HuH-7 (cell line): Measurements from ENCODE around the gene LMBR1.
"Not testable (repeated sequence)": the region's sequence is repeated elsewhere in the genome, so short reads cannot be mapped to it uniquely, and the experiment has no call there.

Experiments
- DNase-seq: peaks from one replicate; pipeline ENCODE4 v3.0.0; 2011; ENCODE audit warnings: low spot score

LMBR1 gene

DNA sequence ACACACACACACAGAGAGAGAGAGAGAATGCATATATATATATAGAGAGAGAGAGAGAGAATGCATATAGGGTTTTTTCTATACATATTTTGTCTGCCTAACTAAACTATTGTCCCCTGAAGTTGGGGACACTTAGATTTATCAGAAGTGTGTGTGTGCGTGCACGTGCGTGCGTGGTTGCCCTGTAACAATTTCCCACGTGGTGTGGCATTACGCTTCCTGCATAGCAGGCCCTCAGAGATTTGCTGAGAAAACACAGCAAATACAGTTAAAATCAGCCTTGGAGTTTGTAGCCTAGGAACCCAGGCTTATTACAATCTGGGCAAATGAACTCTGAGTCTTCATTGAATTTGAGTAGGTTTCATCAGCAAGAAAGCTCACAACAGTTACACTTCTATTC lies 237.7 kb downstream of the LMBR1 start:
- DNase-seq, result no peak

- DNase-seq, result no peak
Observed at GRCh38 chr7:156654511-156655234, 238.3 kb downstream of the LMBR1 start.

- DNase-seq, result no peak
Observed at GRCh38 chr7:156652886-156653568, 240.0 kb downstream of the LMBR1 start.

DNA sequence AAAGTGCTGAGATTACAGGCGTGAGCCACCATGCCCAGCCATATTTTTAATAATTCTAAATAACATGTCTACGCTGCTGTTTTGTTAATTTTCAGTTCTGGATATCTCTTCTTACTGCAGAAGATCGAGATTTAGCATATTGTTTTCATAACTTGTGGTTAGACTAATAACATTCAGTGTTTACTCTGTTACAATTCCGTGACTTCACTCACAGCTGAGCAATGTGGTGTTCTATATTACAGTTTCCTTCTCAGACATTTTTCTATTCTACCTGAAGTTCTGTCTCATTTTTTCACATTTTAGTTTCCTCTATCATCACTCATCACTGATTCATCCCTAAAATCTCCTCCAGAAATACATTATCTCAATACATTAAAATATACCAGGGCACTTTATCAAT lies 241.5 kb downstream of the LMBR1 start:
- DNase-seq, result no peak

DNA sequence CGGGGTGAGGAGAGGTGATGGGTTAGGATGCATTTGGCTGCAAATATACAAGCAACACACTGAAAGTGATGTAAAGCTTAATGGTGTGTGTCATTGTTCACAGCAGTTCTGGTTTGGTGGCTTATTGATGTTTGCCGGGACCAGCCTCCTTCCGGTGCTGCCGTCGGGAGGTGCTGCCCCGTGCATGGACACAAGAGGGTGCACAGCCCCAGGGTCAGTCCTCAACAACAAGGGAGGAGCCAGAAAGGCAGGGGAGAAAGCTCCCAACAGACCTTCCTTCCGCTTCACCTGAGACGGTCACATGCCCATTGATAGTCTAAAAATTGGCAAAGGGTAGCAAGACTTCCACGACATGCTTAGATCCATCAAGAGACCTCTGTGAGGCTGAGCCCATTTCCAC lies 242.9 kb downstream of the LMBR1 start:
- peak; percentile 64 for DNase-seq

DNA sequence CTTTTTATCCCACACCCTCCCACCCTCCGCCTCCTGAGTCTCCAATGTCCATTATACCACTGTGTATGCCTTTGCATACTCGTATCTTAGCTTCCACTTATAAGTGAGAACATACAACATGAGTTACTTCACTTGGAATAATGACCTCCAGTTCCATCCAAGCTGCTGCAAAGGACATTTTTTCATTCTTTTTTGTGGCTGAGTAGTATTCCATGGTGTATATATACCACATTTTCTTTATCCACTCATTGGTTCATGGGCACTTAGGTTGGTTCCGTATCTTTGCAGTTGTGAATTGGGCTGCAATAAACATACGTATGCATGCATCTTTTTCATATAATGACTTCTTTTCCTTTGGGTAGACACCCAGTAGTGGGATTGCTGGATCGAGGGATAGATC lies 245.7 kb downstream of the LMBR1 start:
- not testable (repeated sequence) for DNase-seq

- DNase-seq, result no peak
Observed at GRCh38 chr7:156642306-156643045, 250.5 kb downstream of the LMBR1 start.

DNA sequence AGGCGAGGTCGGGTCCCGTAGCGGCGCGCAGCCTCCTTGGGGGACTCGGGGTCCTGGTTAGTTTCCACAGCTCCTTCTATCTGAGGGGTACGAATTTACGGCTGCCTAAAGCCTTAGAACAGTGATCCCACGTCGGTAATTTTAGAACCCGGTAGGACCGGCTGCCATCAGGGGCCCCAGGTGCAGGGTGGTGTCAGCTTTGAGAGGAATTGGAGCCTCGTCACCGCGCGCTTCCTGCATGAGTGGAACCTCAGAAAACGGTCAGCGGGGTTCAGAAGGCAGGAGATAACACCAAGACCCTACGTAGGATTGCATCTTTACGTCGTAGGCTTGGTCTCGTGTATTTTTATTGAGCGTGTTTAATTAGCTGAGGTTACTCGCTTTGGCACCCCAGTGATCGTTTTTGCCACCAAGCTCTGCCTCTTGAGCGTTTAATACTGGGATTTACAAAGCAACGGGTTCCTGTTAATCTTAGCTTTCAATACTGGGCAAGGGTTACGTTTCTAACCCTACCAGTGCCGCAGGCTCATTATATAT lies 252.0 kb downstream of the LMBR1 start:
- peak; percentile 44 for DNase-seq

- peak; percentile 98 for DNase-seq
Observed at GRCh38 chr7:156640257-156640948, 252.6 kb downstream of the LMBR1 start, which contains the start of gene RNF32. RNF32 (plus strand) TSS chr7:156640774; CDS start chr7:156643878, 3,104 bp downstream.

GRCh38 chr7:156639426-156640256 lies 253.3 kb downstream of the LMBR1 start:
- DNase-seq, result no peak

GRCh38 chr7:156638443-156639077 lies 254.4 kb downstream of the LMBR1 start:
- DNase-seq, result no peak

- not testable (repeated sequence) for DNase-seq
Observed at GRCh38 chr7:156637093-156637492, 255.9 kb downstream of the LMBR1 start.

GRCh38 chr7:156635529-156636385 lies 257.2 kb downstream of the LMBR1 start:
- no peak for DNase-seq

GRCh38 chr7:156634117-156634516 lies 258.9 kb downstream of the LMBR1 start:
- no peak for DNase-seq

GRCh38 chr7:156629873-156630272 lies 263.1 kb downstream of the LMBR1 start:
- no peak for DNase-seq

GRCh38 chr7:156628562-156628961 lies 264.4 kb downstream of the LMBR1 start:
- DNase-seq, result no peak
